NCI-H1092 (cell line): ENCODE results near the gene CSMD2.
"Not testable (repeated sequence)": the region's sequence is repeated elsewhere in the genome, so short reads cannot be mapped to it uniquely, and the experiment has no call there.

ENCODE experiments used
- DNase-seq: peaks from one replicate; lab custom pipeline; 2025; lab: John Stamatoyannopoulos, UW

CSMD2 gene

GRCh38 chr1:34108269-34108668 lies 56.8 kb downstream of the CSMD2 start:
- no peak for DNase-seq

DNA sequence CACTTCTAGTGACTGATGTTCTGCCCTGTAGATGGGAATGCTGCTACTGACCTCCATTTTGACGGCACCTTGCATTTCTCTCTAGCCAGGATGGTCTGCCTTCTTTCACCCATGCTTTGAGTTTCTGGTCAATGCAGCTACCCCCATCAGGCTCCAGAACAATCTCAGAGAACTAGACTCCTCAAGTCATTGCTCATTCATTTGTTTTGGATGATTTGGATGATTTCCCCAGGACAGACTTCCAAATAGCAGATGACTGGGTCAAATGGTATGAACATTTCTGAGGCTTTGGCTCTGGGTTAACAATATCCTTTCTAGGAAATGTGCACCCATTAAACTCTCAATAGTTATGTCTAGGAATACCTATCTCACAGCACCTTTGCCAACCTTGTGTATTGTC lies 63.9 kb downstream of the CSMD2 start:
- no peak for DNase-seq

DNA sequence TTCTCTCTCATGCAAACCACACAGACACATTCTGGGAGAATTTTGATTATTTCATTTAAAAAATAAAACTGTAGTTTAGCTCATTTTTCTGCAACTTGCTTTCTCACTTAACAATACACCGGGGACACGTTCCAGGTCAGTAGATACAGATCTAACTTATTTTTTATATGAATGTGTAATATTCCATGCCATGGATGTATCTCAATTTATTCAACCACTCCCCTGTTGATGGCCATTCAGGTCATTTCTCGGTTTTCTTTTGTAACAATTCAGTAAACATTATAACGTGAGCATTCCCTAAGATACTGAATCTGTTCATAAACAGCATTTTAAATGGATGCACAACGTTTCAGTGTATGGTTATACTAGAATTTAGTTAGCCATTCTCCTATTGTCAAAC lies 64.7 kb downstream of the CSMD2 start:
- no peak for DNase-seq

DNA sequence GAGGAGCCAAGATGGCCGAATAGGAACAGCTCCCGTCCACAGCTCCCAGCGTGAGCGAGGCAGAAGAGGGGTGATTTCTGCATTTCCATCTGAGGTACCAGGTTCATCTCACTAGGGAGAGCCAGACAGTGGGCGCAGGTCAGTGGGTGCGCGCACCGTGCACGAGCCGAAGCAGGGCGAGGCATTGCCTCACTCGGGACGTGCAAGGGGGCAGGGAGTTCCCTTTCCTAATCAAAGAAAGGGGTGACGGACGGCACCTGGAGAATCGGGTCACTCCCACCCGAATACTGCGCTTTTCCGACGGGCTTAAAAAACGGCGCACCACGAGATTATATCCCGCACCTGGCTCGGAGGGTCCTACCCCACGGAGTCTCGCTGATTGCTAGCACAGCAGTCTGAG lies 72.6 kb downstream of the CSMD2 start:
- DNase-seq = not testable (repeated sequence)

GRCh38 chr1:34089731-34090130 lies 75.3 kb downstream of the CSMD2 start:
- DNase-seq = no peak

GRCh38 chr1:34087986-34088385 lies 77.0 kb downstream of the CSMD2 start:
- no peak for DNase-seq

- DNase-seq = no peak
These were observed 78.5 kb downstream of the CSMD2 start for GRCh38 chr1:34086561-34086960.

DNA sequence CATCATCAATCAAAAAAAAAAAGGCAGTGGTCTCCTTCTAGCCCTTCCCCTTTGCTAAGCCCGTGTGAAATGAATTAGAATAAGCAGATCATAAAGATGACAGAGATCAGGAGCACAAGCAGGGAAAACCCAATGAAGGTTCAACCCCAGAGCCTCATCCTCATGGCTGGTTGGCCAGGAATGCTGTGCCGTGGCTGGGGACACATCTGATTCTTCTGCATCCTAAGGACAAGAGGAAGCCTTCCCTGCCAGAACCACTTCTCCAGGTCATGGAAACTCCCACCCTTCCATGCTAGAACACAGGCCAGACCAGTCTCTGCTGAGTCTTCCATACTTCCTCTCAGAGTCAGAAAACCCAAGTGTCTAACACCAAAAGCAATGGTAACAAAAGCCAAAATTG lies 81.1 kb downstream of the CSMD2 start:
- no peak for DNase-seq

DNA sequence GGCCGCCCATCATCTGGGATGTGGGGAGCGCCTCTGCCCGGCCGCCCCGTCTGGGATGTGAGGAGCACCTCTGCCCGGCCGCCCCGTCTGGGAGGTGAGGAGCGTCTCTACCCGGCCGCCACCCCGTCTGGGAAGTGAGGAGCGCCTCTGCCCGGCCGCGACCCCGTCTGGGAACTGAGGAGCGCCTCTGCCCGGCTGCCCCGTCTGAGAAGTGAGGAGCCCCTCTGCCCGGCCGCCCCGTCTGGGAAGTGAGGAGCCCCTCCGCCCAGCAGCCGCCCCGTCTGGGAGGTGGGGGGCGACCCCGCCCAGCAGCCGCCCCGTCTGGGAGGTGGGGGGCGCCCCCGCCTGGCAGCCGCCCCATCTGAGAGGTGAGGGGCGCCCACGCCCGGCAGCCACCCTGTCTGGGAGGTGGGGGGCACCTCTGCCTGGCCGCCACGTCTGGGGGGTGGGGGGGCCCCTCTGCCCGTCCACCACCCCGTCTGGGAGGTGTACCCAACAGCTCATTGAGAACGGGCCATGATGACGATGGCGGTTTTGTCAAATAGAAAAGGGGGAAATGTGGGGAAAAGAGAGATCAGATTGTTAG lies 82.9 kb downstream of the CSMD2 start:
- not testable (repeated sequence) for DNase-seq

DNA sequence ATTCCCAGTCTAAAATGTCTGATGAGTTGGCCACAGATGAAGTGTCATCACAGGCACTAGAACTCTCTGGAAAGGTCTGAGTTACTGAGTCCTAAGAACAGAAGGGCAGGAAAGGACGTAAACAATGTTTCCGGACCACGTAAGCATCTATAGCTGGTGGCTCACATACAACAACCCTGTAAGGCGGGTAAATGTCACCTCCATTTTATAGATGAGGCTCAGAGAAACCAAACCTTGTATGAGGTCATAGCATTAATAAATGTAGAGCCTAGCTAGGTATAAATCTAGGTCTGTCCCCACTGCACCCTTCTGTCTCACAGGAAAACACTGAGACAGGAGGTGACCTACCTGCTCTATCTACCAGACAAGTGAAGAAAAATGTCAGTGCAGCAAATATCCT lies 86.6 kb downstream of the CSMD2 start:
- no peak for DNase-seq

- DNase-seq = no peak
These were observed 89.5 kb downstream of the CSMD2 start for GRCh38 chr1:34075576-34075975.

- DNase-seq = no peak
These were observed 91.9 kb downstream of the CSMD2 start for GRCh38 chr1:34073028-34073695.

- no peak for DNase-seq
These were observed 94.7 kb downstream of the CSMD2 start for GRCh38 chr1:34070201-34070836.

- DNase-seq = no peak
These were observed 97.9 kb downstream of the CSMD2 start for GRCh38 chr1:34066981-34067603.

DNA sequence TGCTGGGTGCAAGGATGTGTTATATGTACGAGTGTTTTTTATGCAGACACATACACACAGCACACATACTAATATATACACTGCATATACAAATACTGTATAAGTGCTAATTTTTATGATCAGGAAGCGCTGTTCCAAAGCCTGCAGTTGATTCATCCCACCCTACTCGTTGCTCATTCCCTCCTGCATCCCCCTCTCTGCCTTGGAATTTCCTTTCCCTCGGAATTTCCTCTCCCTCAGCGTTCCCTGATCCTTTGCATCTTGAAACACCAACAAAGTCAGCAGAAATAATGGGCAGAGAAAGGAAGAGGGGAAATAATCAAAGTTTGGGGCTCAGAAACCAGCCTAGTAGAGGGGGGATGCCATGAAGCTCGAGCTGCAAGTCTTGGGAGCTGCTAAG lies 98.9 kb downstream of the CSMD2 start:
- DNase-seq = no peak

DNA sequence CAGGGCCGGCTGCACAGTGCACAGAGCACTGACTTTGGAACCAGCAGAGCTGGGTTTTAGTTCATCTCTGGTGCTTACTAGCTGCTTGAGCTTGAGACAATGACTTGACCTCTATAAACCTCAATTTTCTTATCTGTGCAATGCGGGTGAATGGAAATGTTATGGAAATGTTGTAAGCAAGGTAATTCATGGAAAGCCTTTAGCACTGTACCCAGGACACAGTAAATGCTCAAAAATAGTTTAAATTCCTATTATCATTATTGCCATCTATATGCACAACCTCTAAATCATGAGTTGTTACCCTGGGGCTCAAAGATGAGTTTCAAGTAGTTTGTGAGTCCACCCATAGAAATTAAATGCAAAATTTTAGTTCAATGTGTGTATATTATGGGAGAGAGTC lies 99.5 kb downstream of the CSMD2 start:
- DNase-seq = no peak

GRCh38 chr1:34060901-34061415 lies 104.1 kb downstream of the CSMD2 start:
- DNase-seq = no peak

- no peak for DNase-seq
These were observed 104.8 kb downstream of the CSMD2 start for GRCh38 chr1:34060187-34060730.

GRCh38 chr1:34057347-34058130 lies 107.5 kb downstream of the CSMD2 start:
- peak; percentile 90 for DNase-seq

DNA sequence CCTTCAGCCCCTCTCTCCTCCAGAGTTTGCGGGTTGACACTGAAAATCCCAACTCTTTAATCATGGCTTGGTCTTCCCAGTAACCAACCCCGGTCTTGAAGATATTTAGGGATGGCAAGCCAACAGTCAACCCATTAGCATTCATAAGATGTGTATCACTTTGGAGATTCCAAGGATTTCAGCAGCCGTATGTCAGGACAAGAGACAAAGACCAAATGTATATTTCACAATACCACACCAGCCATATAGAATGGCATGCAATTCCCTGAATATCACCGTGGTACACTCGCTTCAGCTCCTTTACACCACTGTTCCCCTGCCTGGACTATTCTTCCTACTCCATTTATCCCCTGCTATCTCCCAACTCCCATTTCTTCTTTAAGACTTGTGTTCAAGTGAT lies 109.2 kb downstream of the CSMD2 start:
- DNase-seq = no peak

GRCh38 chr1:34054920-34055319 lies 110.1 kb downstream of the CSMD2 start:
- DNase-seq = no peak

DNA sequence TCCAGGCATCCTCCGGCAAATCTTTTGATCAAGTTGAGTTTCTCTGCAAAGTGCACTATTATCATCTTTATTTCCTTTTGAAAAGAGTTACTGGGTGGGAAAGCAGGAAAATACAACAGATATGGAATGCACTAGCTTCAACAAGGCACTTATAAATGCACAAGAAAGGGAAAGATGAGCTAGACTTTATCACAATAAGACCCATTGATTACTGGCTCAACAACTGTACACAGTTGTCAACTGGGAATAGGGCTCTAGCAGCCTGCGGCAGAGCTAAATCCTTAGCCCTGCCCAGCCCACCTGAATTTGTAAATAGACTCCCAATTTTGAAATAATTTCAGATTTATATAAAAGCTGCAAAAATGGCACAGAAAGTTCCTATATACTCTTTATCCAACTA lies 111.4 kb downstream of the CSMD2 start:
- no peak for DNase-seq
